Measurements from ENCODE around the gene VTI1A. TPM values are rescaled to one million over a fixed set of nuclear protein-coding genes. Genes with fewer than 3 reads are reported as not detected.
"Not testable (repeated sequence)": the region's sequence is repeated elsewhere in the genome, so short reads cannot be mapped to it uniquely, and the experiment has no call there.

The VTI1A gene
- polyA plus RNA-seq, 6 donors from 2014 or later: 24.9 to 42.9 (median 40.3) TPM

- H3K27me3 Mint-ChIP-seq: no peaks in the 10 kb centered on the region
- H3K4me3 Mint-ChIP-seq: no peak overlapping the region
- no peak for ATAC-seq (ENCODE audit: low read depth in 2 of 2)
- no peaks in the 10 kb centered on the region for H3K9me3 Mint-ChIP-seq
- peaks cover 7 to 13% of the 10 kb centered on the region in 2 donors for H3K36me3 Mint-ChIP-seq
- no peak overlapping the region for H3K27ac Mint-ChIP-seq
- DNase-seq: no peak
- H3K4me1 Mint-ChIP-seq: peaks cover 0 to 13% (median 0%) of the 10 kb centered on the region in 3 donors
These were observed 50.4 kb downstream of the VTI1A start for GRCh38 chr10:112497347-112497950.

GRCh38 chr10:112498806-112499205, 51.8 kb downstream of the VTI1A start:
- Mint-ChIP-seq H3K4me3 (no peak overlapping the region), H3K36me3 (peaks cover 7 to 13% of the 10 kb centered on the region in 2 donors), H3K27ac (no peak overlapping the region), H3K9me3 (no peaks in the 10 kb centered on the region), H3K27me3 (no peaks in the 10 kb centered on the region), H3K4me1 (peaks cover 0 to 15% (median 0%) of the 10 kb centered on the region in 3 donors)
- DNase-seq: no peak
- no peak for ATAC-seq (ENCODE audit: low read depth in 2 of 2)

DNA sequence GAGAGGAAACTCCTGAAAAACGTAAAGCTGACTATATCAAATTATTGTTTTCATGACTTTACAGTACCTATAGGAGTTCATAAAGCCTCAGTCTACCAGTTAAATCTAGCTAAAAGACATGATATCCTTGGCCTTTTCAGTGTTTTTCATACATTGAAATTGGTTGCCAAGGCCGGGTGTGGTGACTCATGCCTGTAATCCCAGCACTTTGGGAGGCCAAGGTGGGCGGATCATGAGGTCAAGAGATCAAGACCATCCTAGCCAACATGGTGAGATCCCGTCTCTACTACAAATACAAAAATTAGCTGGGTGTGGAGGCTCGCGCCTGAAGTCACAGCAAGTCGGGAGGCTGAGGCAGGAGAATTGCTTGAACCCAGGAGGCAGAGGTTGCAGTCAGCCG, 53.0 kb downstream of the VTI1A start:
- DNase-seq; ATAC-seq (ENCODE audit: low read depth in 2 of 2); H3K27ac Mint-ChIP-seq; H3K27me3 Mint-ChIP-seq; H3K9me3 Mint-ChIP-seq; H3K4me3 Mint-ChIP-seq: not testable (repeated sequence)
- Mint-ChIP-seq H3K36me3 (peaks cover 7 to 13% of the 10 kb centered on the region in 2 donors), H3K4me1 (peaks cover 0 to 15% (median 0%) of the 10 kb centered on the region in 3 donors)

DNA sequence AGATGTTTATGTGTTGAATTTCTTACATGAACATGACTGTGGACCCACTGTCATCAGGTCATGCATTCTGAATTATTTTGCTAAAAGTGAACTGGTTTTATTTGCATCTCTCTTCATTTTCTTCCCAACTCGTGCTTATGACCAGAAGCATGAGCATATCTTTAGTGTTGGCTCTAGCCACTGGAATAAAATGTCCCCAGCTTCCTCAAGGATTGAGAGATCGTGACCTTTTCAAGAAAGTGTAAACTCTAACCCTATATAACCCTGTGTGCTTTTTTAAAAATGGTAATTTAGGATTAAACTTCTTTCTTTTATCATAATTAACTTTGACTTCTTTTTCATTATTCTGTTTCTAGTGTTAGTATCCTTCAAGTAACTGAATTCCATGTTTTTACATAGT, 55.5 kb downstream of the VTI1A start:
- ATAC-seq (ENCODE audit: low read depth in 2 of 2) (no peak), DNase-seq (no peak)
- no peaks in the 10 kb centered on the region for H3K9me3 Mint-ChIP-seq
- H3K36me3 Mint-ChIP-seq: peaks cover 7 to 13% of the 10 kb centered on the region in 2 donors
- peaks cover 0 to 18% (median 14%) of the 10 kb centered on the region in 3 donors for H3K4me1 Mint-ChIP-seq
- no peaks in the 10 kb centered on the region for H3K27me3 Mint-ChIP-seq
- H3K27ac Mint-ChIP-seq: no peak overlapping the region
- H3K4me3 Mint-ChIP-seq: no peak overlapping the region

DNA sequence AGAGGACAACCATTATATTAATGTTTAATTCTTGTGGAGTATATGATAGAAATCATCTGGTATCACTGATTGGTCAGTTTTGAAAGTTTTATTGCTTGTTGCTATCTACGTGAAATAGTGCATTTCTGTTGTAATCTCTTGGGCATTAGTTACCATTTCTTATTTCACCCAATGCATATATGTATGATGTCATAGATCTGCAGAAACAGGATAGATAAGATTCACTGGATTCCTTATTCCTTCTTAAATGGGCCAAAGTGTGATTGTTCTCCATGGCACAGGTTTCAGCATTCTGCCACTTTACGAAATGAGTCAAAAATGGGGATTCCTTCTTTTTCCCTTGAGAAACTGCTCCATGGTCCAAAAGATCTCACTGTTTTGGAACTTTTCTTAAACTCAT, 56.6 kb downstream of the VTI1A start:
- no peak for ATAC-seq (ENCODE audit: low read depth in 2 of 2)
- H3K9me3 Mint-ChIP-seq: no peaks in the 10 kb centered on the region

GRCh38 chr10:112507046-112507445, 60.0 kb downstream of the VTI1A start:
- H3K9me3 Mint-ChIP-seq: peaks cover 0 to 1% (median 0%) of the 10 kb centered on the region in 7 donors
- DNase-seq (no peak), ATAC-seq (ENCODE audit: low read depth in 2 of 2) (no peak)
- peaks cover 8 to 18% of the 10 kb centered on the region in 2 donors for H3K36me3 Mint-ChIP-seq
- H3K4me1 Mint-ChIP-seq: peaks cover 0 to 28% (median 12%) of the 10 kb centered on the region in 3 donors
- no peak overlapping the region for H3K4me3 Mint-ChIP-seq
- peak overlapping the region in 1 of 6 donors; percentile 49 for H3K27ac Mint-ChIP-seq
- H3K27me3 Mint-ChIP-seq: no peaks in the 10 kb centered on the region

More for the DNA sequence above, 56.6 kb downstream of the VTI1A start:
- H3K4me1 Mint-ChIP-seq: peaks cover 0 to 22% (median 19%) of the 10 kb centered on the region in 3 donors
- H3K36me3 Mint-ChIP-seq: peaks cover 7 to 14% of the 10 kb centered on the region in 2 donors
- H3K4me3 Mint-ChIP-seq: no peak overlapping the region
- no peak for DNase-seq
- no peaks in the 10 kb centered on the region for H3K27me3 Mint-ChIP-seq
- no peak overlapping the region for H3K27ac Mint-ChIP-seq

GRCh38 chr10:112507988-112508387, 61.0 kb downstream of the VTI1A start:
- ATAC-seq (ENCODE audit: low read depth in 2 of 2): no peak
- H3K27me3 Mint-ChIP-seq: no peaks in the 10 kb centered on the region
- H3K36me3 Mint-ChIP-seq: peaks cover 8 to 26% of the 10 kb centered on the region in 2 donors
- peak overlapping the region in 1 of 6 donors; percentile 12 for H3K27ac Mint-ChIP-seq
- peaks cover 0 to 28% (median 8%) of the 10 kb centered on the region in 3 donors for H3K4me1 Mint-ChIP-seq
- peaks cover 0 to 1% (median 0%) of the 10 kb centered on the region in 7 donors for H3K9me3 Mint-ChIP-seq
- no peak overlapping the region for H3K4me3 Mint-ChIP-seq
- no peak for DNase-seq

DNA sequence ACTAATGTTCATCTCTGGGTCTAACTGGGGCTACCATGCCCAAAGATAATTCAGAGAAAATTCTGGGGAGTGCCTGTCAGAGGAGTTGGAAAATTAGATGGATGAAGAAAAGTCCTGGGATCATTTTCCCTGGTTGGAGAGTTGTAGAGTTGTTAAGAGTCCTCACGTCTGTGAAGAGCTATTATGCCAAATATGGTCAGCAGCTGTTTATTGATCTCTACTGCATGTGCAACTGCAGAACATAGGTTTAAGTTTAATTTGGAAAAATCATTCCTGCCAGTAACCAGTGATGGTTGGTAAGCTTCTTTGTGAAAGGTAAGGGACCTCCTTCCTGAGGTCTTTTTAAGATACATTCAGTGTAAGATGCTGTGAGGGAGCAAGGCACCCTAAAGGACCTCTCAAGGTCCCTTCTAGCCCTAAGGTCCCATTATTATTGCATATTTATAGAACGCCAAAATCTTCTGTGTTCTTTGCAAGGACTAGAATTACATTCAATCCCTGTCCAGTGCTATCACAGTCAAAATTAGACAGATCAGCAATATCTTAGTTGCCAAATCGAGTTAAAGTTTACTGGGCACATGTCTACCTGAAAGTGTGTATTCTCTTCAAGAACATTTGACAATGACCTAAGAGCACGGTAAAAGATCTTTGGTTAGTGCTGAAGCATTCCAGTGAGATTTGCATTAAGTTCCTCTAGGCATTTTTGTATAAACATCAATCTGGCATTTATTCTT, 62.7 kb downstream of the VTI1A start:
- Mint-ChIP-seq H3K36me3 (peaks cover 8 to 26% of the 10 kb centered on the region in 2 donors), H3K27ac (peak overlapping the region in 1 of 6 donors; percentile 74), H3K9me3 (peaks cover 0 to 2% (median 1%) of the 10 kb centered on the region in 7 donors), H3K27me3 (no peaks in the 10 kb centered on the region), H3K4me1 (peaks cover 0 to 28% (median 8%) of the 10 kb centered on the region in 3 donors), H3K4me3 (no peak overlapping the region)
- ATAC-seq (ENCODE audit: low read depth in 2 of 2) (no peak), DNase-seq (no peak)

DNA sequence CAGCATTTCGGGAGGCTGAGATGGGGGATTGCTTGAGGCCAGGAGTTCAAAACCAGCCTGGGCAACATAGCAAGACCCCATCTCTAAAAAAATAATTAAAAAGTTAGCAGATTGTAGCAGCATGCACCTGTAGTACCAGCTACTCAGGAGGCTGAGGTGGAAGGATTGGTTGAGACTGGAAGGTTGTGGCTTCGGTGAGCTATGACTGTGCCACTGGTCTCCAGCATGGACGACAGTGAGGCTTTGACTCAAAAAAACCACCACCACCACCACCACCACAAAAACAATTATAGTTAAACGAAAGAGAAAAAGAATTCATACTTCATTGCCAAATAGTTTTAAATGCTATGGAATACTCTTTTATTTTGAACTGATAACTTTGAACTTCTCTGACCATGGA, 63.4 kb downstream of the VTI1A start:
- H3K9me3 Mint-ChIP-seq: peaks cover 0 to 2% (median 1%) of the 10 kb centered on the region in 7 donors
- H3K36me3 Mint-ChIP-seq: peaks cover 8 to 26% of the 10 kb centered on the region in 2 donors
- ATAC-seq (ENCODE audit: low read depth in 2 of 2) (no peak), DNase-seq (no peak)
- H3K4me1 Mint-ChIP-seq: peaks cover 0 to 28% (median 8%) of the 10 kb centered on the region in 3 donors
- H3K27me3 Mint-ChIP-seq: no peaks in the 10 kb centered on the region
- no peak overlapping the region for H3K4me3 Mint-ChIP-seq
- H3K27ac Mint-ChIP-seq: no peak overlapping the region

DNA sequence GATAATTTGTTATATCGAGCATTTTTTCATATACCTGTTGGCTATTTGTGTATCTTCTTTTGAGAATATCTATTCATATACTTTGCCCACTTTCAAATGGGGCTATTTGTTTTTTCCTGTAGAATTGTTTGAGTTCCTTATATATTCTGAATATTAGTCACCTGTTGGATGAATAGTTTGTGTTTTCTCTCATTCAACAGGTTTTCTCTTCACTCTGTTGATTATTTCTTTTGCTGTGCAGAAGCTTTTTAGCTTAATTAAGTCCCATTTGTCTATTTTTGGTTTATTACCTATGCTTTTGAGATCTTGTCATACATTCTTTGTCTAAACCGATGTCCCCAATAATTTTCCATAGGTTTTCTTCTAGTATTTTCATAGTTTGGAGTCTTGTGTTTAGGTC, 65.3 kb downstream of the VTI1A start:
- no peaks in the 10 kb centered on the region for H3K27me3 Mint-ChIP-seq

GRCh38 chr10:112515126-112515525, 68.1 kb downstream of the VTI1A start:
- Mint-ChIP-seq H3K27me3 (no peaks in the 10 kb centered on the region), H3K4me1 (peaks cover 4 to 5% (median 4%) of the 10 kb centered on the region in 3 donors), H3K36me3 (peaks cover 8 to 16% of the 10 kb centered on the region in 2 donors), H3K27ac (no peak overlapping the region), H3K4me3 (no peak overlapping the region), H3K9me3 (peaks cover 0 to 2% (median 1%) of the 10 kb centered on the region in 7 donors)
- no peak for ATAC-seq (ENCODE audit: low read depth in 2 of 2)
- no peak for DNase-seq

More for the DNA sequence above, 65.3 kb downstream of the VTI1A start:
- Mint-ChIP-seq H3K27ac (no peak overlapping the region), H3K4me3 (no peak overlapping the region), H3K9me3 (peaks cover 0 to 2% (median 1%) of the 10 kb centered on the region in 7 donors), H3K36me3 (peaks cover 8 to 26% of the 10 kb centered on the region in 2 donors), H3K4me1 (peaks cover 4 to 16% (median 7%) of the 10 kb centered on the region in 3 donors)
- no peak for DNase-seq
- ATAC-seq (ENCODE audit: low read depth in 2 of 2): no peak

GRCh38 chr10:112515852-112516251, 68.8 kb downstream of the VTI1A start:
- no peak for DNase-seq
- H3K27ac Mint-ChIP-seq: no peak overlapping the region

DNA sequence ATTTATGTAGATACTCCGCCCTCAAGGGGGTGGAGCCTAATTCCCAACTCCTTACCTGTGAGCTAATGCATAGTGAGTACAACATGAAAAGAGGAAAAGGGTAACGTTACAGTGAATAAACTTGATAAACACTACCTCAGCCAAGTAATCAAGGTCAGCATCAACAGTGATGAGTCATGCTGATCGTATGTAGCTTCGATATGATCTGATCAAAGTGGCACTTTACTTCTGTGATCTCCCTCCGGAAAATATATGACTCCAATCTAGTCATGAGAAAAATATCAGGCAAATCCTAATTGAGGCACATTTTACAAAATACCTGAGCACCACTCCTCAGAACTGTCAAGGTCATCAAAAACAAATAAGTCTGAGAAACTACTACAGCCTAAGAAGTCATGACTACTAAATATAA, 70.4 kb downstream of the VTI1A start:
- DNase-seq (no peak), ATAC-seq (ENCODE audit: low read depth in 2 of 2) (no peak)
- Mint-ChIP-seq H3K27ac (no peak overlapping the region), H3K4me3 (no peak overlapping the region), H3K27me3 (no peaks in the 10 kb centered on the region), H3K9me3 (peaks cover 0 to 2% (median 0%) of the 10 kb centered on the region in 7 donors), H3K36me3 (peaks cover 0 to 4% of the 10 kb centered on the region in 2 donors), H3K4me1 (peaks cover 0 to 4% (median 0%) of the 10 kb centered on the region in 3 donors)

More at GRCh38 chr10:112515852-112516251, 68.8 kb downstream of the VTI1A start:
- H3K4me1 Mint-ChIP-seq: peaks cover 4 to 5% (median 4%) of the 10 kb centered on the region in 3 donors
- H3K36me3 Mint-ChIP-seq: peaks cover 8 to 16% of the 10 kb centered on the region in 2 donors
- H3K9me3 Mint-ChIP-seq: peaks cover 0 to 2% (median 1%) of the 10 kb centered on the region in 7 donors
- ATAC-seq (ENCODE audit: low read depth in 2 of 2): no peak
- no peak overlapping the region for H3K4me3 Mint-ChIP-seq
- no peaks in the 10 kb centered on the region for H3K27me3 Mint-ChIP-seq
